Measurements from ENCODE around the gene CD55.

The CD55 gene

DNA sequence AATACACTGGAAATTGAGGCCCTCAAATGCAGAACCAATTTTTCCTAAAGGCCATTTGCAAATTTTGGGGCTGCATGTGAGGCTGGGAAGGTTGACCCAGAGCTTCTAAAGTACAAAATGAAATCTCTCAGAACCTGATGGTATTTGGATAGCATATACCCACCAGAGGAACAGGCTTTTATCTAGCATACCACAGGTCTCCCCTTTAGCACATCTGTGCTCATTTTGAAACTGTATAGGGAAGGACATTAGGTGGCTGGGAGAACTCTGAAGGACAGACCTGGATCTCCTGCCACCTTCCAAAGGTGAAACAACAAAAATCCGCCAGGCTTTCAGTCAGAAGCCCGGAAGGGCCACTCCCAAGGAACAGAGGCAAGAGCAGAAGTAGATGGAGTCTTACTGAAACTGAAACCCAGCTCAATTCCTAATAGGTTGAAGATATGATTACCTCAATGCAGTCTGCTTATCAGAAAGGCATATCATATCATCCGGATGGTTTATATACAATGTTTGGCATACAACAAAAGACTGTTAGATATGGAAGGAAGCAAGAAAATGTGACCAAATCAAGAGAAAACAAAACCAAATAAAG, 11.6 kb downstream of the CD55 start:
- Histone ChIP-seq H3K4me2 (ENCODE audit: low read depth, low read length, poor library complexity, severe bottlenecking) (no peak overlapping the region), H4K20me1 (ENCODE audit: low read depth, low read length) (no peaks in the 10 kb centered on the region), H3K36me3 (ENCODE audit: low read length) (peaks cover 7% of the 10 kb centered on the region)

DNA sequence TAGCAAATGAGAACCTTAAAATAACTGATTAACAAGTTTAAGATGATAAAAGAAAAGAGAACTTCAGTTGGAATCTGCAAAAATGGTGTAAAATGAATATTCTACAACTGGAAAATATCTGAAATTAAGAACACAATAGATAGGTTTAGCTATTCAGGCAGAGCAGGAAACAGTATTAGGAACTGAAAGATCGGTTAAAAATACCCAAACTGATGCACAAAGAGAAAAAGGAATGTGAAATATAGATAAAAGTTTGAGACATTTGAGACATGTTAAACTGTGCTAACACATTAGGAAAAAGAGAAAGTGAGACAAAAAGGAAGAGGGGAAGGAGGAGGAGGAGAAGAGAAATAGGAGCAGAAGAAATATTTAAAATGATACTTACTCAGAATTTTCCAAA, 12.1 kb downstream of the CD55 start:
- no peak for TF ChIP-seq EZH2phosphoT487 (conservative IDR thresholded peaks at IDR 0.05; ENCODE audit: low read length)
- TF ChIP-seq, protein P1, sequence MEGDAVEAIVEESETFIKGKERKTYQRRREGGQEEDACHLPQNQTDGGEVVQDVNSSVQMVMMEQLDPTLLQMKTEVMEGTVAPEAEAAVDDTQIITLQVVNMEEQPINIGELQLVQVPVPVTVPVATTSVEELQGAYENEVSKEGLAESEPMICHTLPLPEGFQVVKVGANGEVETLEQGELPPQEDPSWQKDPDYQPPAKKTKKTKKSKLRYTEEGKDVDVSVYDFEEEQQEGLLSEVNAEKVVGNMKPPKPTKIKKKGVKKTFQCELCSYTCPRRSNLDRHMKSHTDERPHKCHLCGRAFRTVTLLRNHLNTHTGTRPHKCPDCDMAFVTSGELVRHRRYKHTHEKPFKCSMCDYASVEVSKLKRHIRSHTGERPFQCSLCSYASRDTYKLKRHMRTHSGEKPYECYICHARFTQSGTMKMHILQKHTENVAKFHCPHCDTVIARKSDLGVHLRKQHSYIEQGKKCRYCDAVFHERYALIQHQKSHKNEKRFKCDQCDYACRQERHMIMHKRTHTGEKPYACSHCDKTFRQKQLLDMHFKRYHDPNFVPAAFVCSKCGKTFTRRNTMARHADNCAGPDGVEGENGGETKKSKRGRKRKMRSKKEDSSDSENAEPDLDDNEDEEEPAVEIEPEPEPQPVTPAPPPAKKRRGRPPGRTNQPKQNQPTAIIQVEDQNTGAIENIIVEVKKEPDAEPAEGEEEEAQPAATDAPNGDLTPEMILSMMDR (IDR thresholded peaks at IDR 0.05; ENCODE audit: insufficient read depth, low read length, poor library complexity, severe bottlenecking): no peak
- Histone ChIP-seq H3K27ac (ENCODE audit: low read depth, low read length) (no peak overlapping the region), H3K79me2 (ENCODE audit: insufficient read depth, low read length) (no peaks in the 10 kb centered on the region), H2AFZ (ENCODE audit: low read depth, low read length, severe bottlenecking) (no peak overlapping the region), H4K20me1 (ENCODE audit: low read depth, low read length) (no peaks in the 10 kb centered on the region), H3K36me3 (ENCODE audit: low read length) (peaks cover 7% of the 10 kb centered on the region), H3K4me2 (ENCODE audit: low read depth, low read length, poor library complexity, severe bottlenecking) (no peak overlapping the region), H3K4me3 (ENCODE audit: insufficient read depth, low read length, poor library complexity, severe bottlenecking) (no peak overlapping the region), H3F3A (ENCODE audit: insufficient read depth) (no peaks in the 10 kb centered on the region), H3K9ac (ENCODE audit: low read length) (no peak overlapping the region), H3K9me3 (ENCODE audit: insufficient read depth, low read length) (peaks cover 7% of the 10 kb centered on the region; the same call in 1 of the 2 replicates), H3K27me3 (ENCODE audit: low read length) (no peaks in the 10 kb centered on the region), H3K9me2 (replicated peaks; ENCODE audit: insufficient read depth, low read length) (no peaks in the 10 kb centered on the region)

More for the DNA sequence above, 11.6 kb downstream of the CD55 start:
- no peak overlapping the region for H3K27ac ChIP-seq (ENCODE audit: low read depth, low read length)
- H3K4me3 ChIP-seq (ENCODE audit: insufficient read depth, low read length, poor library complexity, severe bottlenecking): no peak overlapping the region
- H3K79me2 ChIP-seq (ENCODE audit: insufficient read depth, low read length): no peaks in the 10 kb centered on the region
- H3F3A ChIP-seq (ENCODE audit: insufficient read depth): no peaks in the 10 kb centered on the region
- peaks cover 7% of the 10 kb centered on the region; the same call in 1 of the 2 replicates for H3K9me3 ChIP-seq (ENCODE audit: insufficient read depth, low read length)
- no peaks in the 10 kb centered on the region for H3K9me2 ChIP-seq (replicated peaks; ENCODE audit: insufficient read depth, low read length)
- no peak for TF ChIP-seq EZH2phosphoT487 (conservative IDR thresholded peaks at IDR 0.05; ENCODE audit: low read length)
- TF ChIP-seq, protein P1 (IDR thresholded peaks at IDR 0.05; ENCODE audit: insufficient read depth, low read length, poor library complexity, severe bottlenecking): no peak
- no peak overlapping the region for H3K9ac ChIP-seq (ENCODE audit: low read length)
- H3K27me3 ChIP-seq (ENCODE audit: low read length): no peaks in the 10 kb centered on the region
- H2AFZ ChIP-seq (ENCODE audit: low read depth, low read length, severe bottlenecking): no peak overlapping the region

DNA sequence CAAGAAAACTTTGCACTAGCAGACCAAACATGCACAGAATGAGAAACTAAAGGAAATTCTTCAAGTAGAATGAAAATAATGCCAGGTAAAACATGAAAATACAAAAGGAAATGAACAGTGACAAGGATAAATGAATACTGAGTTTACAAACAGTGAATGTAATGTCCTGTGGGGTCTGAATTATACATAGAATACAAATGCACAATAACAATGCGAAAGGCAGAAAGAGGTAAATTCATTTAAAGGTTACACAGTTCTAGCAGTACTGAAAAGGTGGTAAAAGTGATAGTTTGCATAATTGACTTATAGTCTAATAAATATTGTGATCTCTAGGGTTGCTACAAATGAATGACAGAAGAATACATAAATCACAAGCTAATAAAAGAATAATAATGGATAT, 12.9 kb downstream of the CD55 start:
- Histone ChIP-seq H3K9me3 (ENCODE audit: insufficient read depth, low read length) (peaks cover 7% of the 10 kb centered on the region; the same call in 1 of the 2 replicates), H3K4me3 (ENCODE audit: insufficient read depth, low read length, poor library complexity, severe bottlenecking) (peak overlapping the region; percentile 19), H3K27ac (ENCODE audit: low read depth, low read length) (no peak overlapping the region), H3K4me2 (ENCODE audit: low read depth, low read length, poor library complexity, severe bottlenecking) (no peak overlapping the region), H3K27me3 (ENCODE audit: low read length) (no peaks in the 10 kb centered on the region), H3K9me2 (replicated peaks; ENCODE audit: insufficient read depth, low read length) (no peaks in the 10 kb centered on the region), H3K36me3 (ENCODE audit: low read length) (peaks cover 7% of the 10 kb centered on the region), H4K20me1 (ENCODE audit: low read depth, low read length) (no peaks in the 10 kb centered on the region), H3K9ac (ENCODE audit: low read length) (no peak overlapping the region), H3F3A (ENCODE audit: insufficient read depth) (no peaks in the 10 kb centered on the region), H2AFZ (ENCODE audit: low read depth, low read length, severe bottlenecking) (no peak overlapping the region), H3K79me2 (ENCODE audit: insufficient read depth, low read length) (no peaks in the 10 kb centered on the region)
- TF ChIP-seq, protein P1 (IDR thresholded peaks at IDR 0.05; ENCODE audit: insufficient read depth, low read length, poor library complexity, severe bottlenecking): no peak
